H1 (cell line): ENCODE measurements around the gene TMEM222. TPM values are rescaled to one million over a fixed set of nuclear protein-coding genes. Genes with fewer than 3 reads are reported as not detected.

Experiments used
- CTCF ChIA-PET: fragments of 300-600 bp; sonication (Branson Sonifier 250); formaldehyde crosslinking; loops from one replicate; lab custom pipeline; 2021; ENCODE audit not compliant: partially characterized antibody; lab: Charles Lee
- POLR2A ChIA-PET: fragments of 300-600 bp; sonication (Branson Sonifier 250); formaldehyde crosslinking; loops from one replicate; lab custom pipeline; 2021; ENCODE audit warnings: inconsistent platforms; ENCODE audit not compliant: partially characterized antibody; lab: Charles Lee
- DNase-seq, 2 experiments: peaks; one replicate each; pipeline versions ENCODE4 v3.0.0 to v3.0.0-alpha.2; 2010 to 2022; ENCODE audit warnings: low spot score in 2 of 2, low read depth in 1 of 2, mixed read lengths in 1 of 2
- FAIRE-seq: peaks from 2 replicates; lab custom pipeline; 2011; peaks lifted over from hg19 to GRCh38; lab: Jason Lieb, UNC
- H2AFZ ChIP-seq: 2 replicates; pipeline ENCODE4 v1.8.1; 2012; ENCODE audit warnings: low read length, inconsistent platforms
- H2AK5ac ChIP-seq: 2 replicates; pipeline ENCODE4 v1.6.1; 2013; ENCODE audit warnings: low read depth, low read length
- H2BK120ac ChIP-seq: replicated peaks from 2 replicates; pipeline ENCODE3; 2013; ENCODE audit warnings: low read depth, low read length, inconsistent platforms
- H2BK12ac ChIP-seq: 2 replicates; pipeline ENCODE4 v1.6.1; 2013; ENCODE audit warnings: low read depth, low read length
- H2BK15ac ChIP-seq: 2 replicates; pipeline ENCODE4 v1.6.1; 2013; ENCODE audit warnings: low read length
- H2BK20ac ChIP-seq: 2 replicates; pipeline ENCODE4 v1.6.1; 2013; ENCODE audit warnings: low read length
- H2BK5ac ChIP-seq: 2 replicates; pipeline ENCODE4 v1.6.1; 2013; ENCODE audit warnings: low read depth, low read length
- H3K14ac ChIP-seq: 2 replicates; pipeline ENCODE4 v1.6.1; 2013; ENCODE audit warnings: inconsistent platforms; ENCODE audit not compliant: insufficient read length
- H3K18ac ChIP-seq: 2 replicates; pipeline ENCODE4 v1.6.1; 2013; ENCODE audit warnings: low read length; ENCODE audit errors: extremely low read depth
- H3K23ac ChIP-seq: 2 replicates; pipeline ENCODE4 v1.6.1; 2013; ENCODE audit warnings: inconsistent platforms; ENCODE audit not compliant: insufficient read length
- H3K23me2 ChIP-seq: 2 replicates; pipeline ENCODE4 v1.6.1; 2013; ENCODE audit warnings: low read depth, low read length
- H3K27ac ChIP-seq: 2 replicates; pipeline ENCODE4 v1.6.1; 2011; ENCODE audit warnings: low read depth, low read length, inconsistent platforms
- H3K27me3 ChIP-seq, 4 experiments: replicated peaks in 1 of 4; 1 replicate in 1 of 4; 2 replicates in 3 of 4; pipeline versions ENCODE4 v1.6.1 to v1.8.1; 2011 to 2013; ENCODE audit warnings: low read length in 3 of 4, mild to moderate bottlenecking in 3 of 4, inconsistent platforms in 2 of 4, mixed read lengths in 2 of 4, moderate library complexity in 1 of 4; ENCODE audit not compliant: control insufficient read depth in 3 of 4, insufficient read depth in 3 of 4; ENCODE audit errors: extremely low read depth in 1 of 4
- H3K36me3 ChIP-seq, 4 experiments: 2 replicates each; pipeline versions ENCODE4 v1.6.1 to v1.8.1; 2011 to 2013; ENCODE audit warnings: mild to moderate bottlenecking in 4 of 4, low read length in 3 of 4, moderate library complexity in 2 of 4, control low read depth in 1 of 4, inconsistent platforms in 1 of 4; ENCODE audit not compliant: insufficient read depth in 4 of 4, control insufficient read depth in 2 of 4
- H3K4ac ChIP-seq: replicated peaks from 2 replicates; pipeline ENCODE3; 2013; ENCODE audit warnings: low read length, low read depth, mixed read lengths, inconsistent platforms; ENCODE audit not compliant: insufficient read length
- H3K4me1 ChIP-seq, 4 experiments: replicated peaks in 1 of 4; 1 replicate in 1 of 4; 2 replicates in 3 of 4; pipeline versions ENCODE4 v1.6.1 to v1.8.1; 2011 to 2013; ENCODE audit warnings: low read length in 3 of 4, inconsistent platforms in 2 of 4, mixed read lengths in 1 of 4; ENCODE audit not compliant: insufficient read depth in 4 of 4, control insufficient read depth in 3 of 4
- H3K4me2 ChIP-seq, 2 experiments: 2 replicates each; pipeline versions ENCODE4 v1.6.1 to v1.8.1; 2011 to 2013; ENCODE audit warnings: low read depth in 2 of 2, low read length in 2 of 2, control low read depth in 1 of 2, inconsistent platforms in 1 of 2, mild to moderate bottlenecking in 1 of 2; ENCODE audit not compliant: insufficient read depth in 1 of 2
- H3K4me3 ChIP-seq, 4 experiments: fragments of 200-600, 300-600 bp in 1 of 4; sonication (generic), shearing (Covaris generic), sonication (Bioruptor Twin) in 1 of 4; 2 replicates each; pipeline versions ENCODE4 v1.5.1 to v1.8.1; 2011 to 2016; ENCODE audit warnings: low read length in 4 of 4, low read depth in 3 of 4, control low read depth in 2 of 4, inconsistent platforms in 2 of 4, mild to moderate bottlenecking in 2 of 4, mixed read lengths in 1 of 4, moderate library complexity in 1 of 4; ENCODE audit not compliant: insufficient read depth in 2 of 4; ENCODE audit errors: extremely low read depth in 1 of 4
- H3K56ac ChIP-seq: replicated peaks from 2 replicates; pipeline ENCODE3; 2013; ENCODE audit warnings: low read depth, mild to moderate bottlenecking, mixed read lengths, low read length, inconsistent platforms; ENCODE audit not compliant: insufficient read length
- H3K79me1 ChIP-seq: 2 replicates; pipeline ENCODE4 v1.6.1; 2013; ENCODE audit warnings: low read depth, low read length, control low read depth
- H3K79me2 ChIP-seq, 2 experiments: 2 replicates each; pipeline versions ENCODE4 v1.6.1 to v1.8.1; 2012 to 2013; ENCODE audit warnings: low read length in 2 of 2, mild to moderate bottlenecking in 2 of 2, inconsistent platforms in 1 of 2; ENCODE audit not compliant: insufficient read depth in 2 of 2, control insufficient read depth in 1 of 2
- H3K9ac ChIP-seq, 4 experiments: replicated peaks in 1 of 4; 1 replicate in 1 of 4; 2 replicates in 3 of 4; pipeline versions ENCODE4 v1.6.1 to v1.8.1; 2011 to 2013; ENCODE audit warnings: low read depth in 3 of 4, low read length in 3 of 4, control low read depth in 2 of 4, mild to moderate bottlenecking in 2 of 4, moderate library complexity in 2 of 4, inconsistent platforms in 1 of 4; ENCODE audit errors: extremely low read depth in 1 of 4
- H3K9me3 ChIP-seq, 2 experiments: 2 replicates each; pipeline versions ENCODE4 v1.6.1 to v1.8.1; 2012 to 2013; ENCODE audit warnings: mild to moderate bottlenecking in 2 of 2, moderate library complexity in 2 of 2, control low read depth in 1 of 2, inconsistent platforms in 1 of 2, low read depth in 1 of 2, low read length in 1 of 2, mixed read lengths in 1 of 2; ENCODE audit not compliant: insufficient read depth in 2 of 2
- H4K20me1 ChIP-seq, 2 experiments: replicated peaks in 1 of 2; 2 replicates each; pipeline versions ENCODE3 to v1.8.1; 2011 to 2013; ENCODE audit warnings: inconsistent platforms in 2 of 2, low read length in 2 of 2, mild to moderate bottlenecking in 1 of 2; ENCODE audit not compliant: insufficient read depth in 2 of 2, control insufficient read depth in 1 of 2
- H4K5ac ChIP-seq: 2 replicates; pipeline ENCODE4 v1.6.1; 2013; ENCODE audit warnings: low read length, low read depth, mixed read lengths, inconsistent platforms; ENCODE audit not compliant: insufficient read length
- H4K8ac ChIP-seq: 2 replicates; pipeline ENCODE4 v1.8.0; 2013; ENCODE audit warnings: mild to moderate bottlenecking, moderate library complexity, low read length, inconsistent platforms; ENCODE audit not compliant: insufficient read depth; ENCODE audit errors: extremely low read depth
- H4K91ac ChIP-seq: replicated peaks from 2 replicates; pipeline ENCODE3; 2013; ENCODE audit warnings: low read length, mixed read lengths, inconsistent platforms; ENCODE audit not compliant: insufficient read length
- CHD1 ChIP-seq: IDR thresholded peaks from 2 replicates; pipeline ENCODE4 v1.6.1; 2012; ENCODE audit warnings: low read depth, low read length, improper control_type of control experiment
- CREB1 ChIP-seq: IDR thresholded peaks from 2 replicates; pipeline ENCODE4 v1.6.1; 2012; ENCODE audit warnings: inconsistent platforms
- KDM5A ChIP-seq: fragments of 200-600 bp; IDR thresholded peaks from 2 replicates; pipeline ENCODE4 v1.7.1; 2012; ENCODE audit warnings: mild to moderate bottlenecking, low read length, inconsistent platforms, mixed read lengths
- WGBS, 2 experiments: shearing (Covaris generic) in 1 of 2; methylation state at CpG; one replicate each; pipeline versions ENCODE4 v1.1.6 to v1.1.7; 2013 to 2015; ENCODE audit warnings: low lambda C conversion rate in 2 of 2, mixed read lengths in 2 of 2, inconsistent platforms in 1 of 2, low coverage in 1 of 2, missing lambda C conversion rate in 1 of 2; ENCODE audit not compliant: insufficient replicate concordance in 2 of 2, insufficient coverage in 1 of 2, insufficient read length in 1 of 2; ENCODE audit errors: extremely low coverage in 1 of 2, missing lambda C conversion rate in 1 of 2; 5-methylcytosine and 5-hydroxymethylcytosine counted together
- polyA plus RNA-seq, 7 experiments: library from polyadenylated mRNA; depleted of rRNA in 3 of 7; stranded (reverse) in 5 of 7; unstranded in 2 of 7; fragments of >200 nt in 5 of 7; fragments of 200-250 nt in 2 of 7; gene quantifications; 1 replicate in 5 of 7; 2 replicates in 1 of 7; 4 replicates in 1 of 7; pipeline versions ENCODE4 v1.2.1 to v1.2.3, GENCODE V29; 2011 to 2013; ENCODE audit warnings: missing spikeins in 2 of 7, mixed read lengths in 2 of 7
- total RNA-seq: library from RNA; stranded (reverse); fragmentation: NEBNext Ultra II Directional; extraction: Animal tissue kit (Norgen Biotek cat#: 25700); gene quantifications from 2 replicates; pipeline ENCODE4 v1.2.1, GENCODE V29; 2021

The TMEM222 gene
- total and polyA plus RNA-seq, 2 of the 8 experiments (the other 6 are each of a cell fraction or from before 2014, with no cell fraction given), result 27.0 to 51.8 TPM

DNA sequence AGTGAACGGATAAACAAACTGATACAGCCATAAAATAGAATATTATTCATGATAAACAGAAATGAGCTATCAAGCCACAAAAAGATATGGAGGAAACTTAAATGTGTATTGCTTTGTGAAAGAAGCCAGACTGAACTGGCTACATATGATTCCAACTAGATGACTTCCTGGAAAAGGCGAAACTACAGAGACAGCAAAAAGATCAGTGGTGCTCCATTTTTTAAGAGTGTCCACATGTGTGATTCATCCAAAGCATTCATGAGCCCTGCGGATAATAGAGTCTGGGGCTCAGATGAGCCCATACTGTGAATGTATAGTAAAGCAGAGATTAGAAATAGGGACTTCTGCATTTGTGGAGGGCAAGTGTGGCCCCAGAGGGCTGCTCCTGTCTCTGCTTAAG lies 7.8 kb upstream of the TMEM222 start:
- CTCF ChIA-PET, result interaction anchor here (0.6 to 13.1 kb wide), 6 partner anchors 16 to 240 kb away, joined by 3 to 202 read pairs (median 4); partner anchors contain the start of gene FCN3
- H3K4me2 ChIP-seq, result no peak overlapping the region

More for the DNA sequence above, 7.8 kb upstream of the TMEM222 start:
- Histone ChIP-seq H4K20me1 (no peaks in the 10 kb centered on the region), H3K4me1 (0 out of 7 replicates have a peak, but pooled peaks cover 0 to 2% (median 0%) of the 10 kb centered on the region in 4 experiments), H4K8ac (no peak overlapping the region), H2BK20ac (no peak overlapping the region), H4K91ac (no peak overlapping the region), H2AFZ (no peak overlapping the region), H2BK5ac (no peak overlapping the region), H3K79me2 (no peaks in the 10 kb centered on the region), H3K4me3 (no peak overlapping the region), H2BK120ac (no peak overlapping the region), H4K5ac (no peak overlapping the region), H3K9me3 (no peaks in the 10 kb centered on the region), H3K56ac (no peak overlapping the region), H3K23ac (no peak overlapping the region), H3K4ac (no peak overlapping the region), H3K27me3 (peaks cover 0 to 3% (median 0%) of the 10 kb centered on the region in 4 experiments; a peak in 1 of 7 replicates), H3K14ac (no peak overlapping the region), H3K18ac (no peak overlapping the region), H2AK5ac (no peak overlapping the region), H2BK12ac (no peak overlapping the region), H3K27ac (no peak overlapping the region), H2BK15ac (no peak overlapping the region), H3K36me3 (no peaks in the 10 kb centered on the region), H3K9ac (no peak overlapping the region), H3K79me1 (no peaks in the 10 kb centered on the region), H3K23me2 (no peaks in the 10 kb centered on the region)
- DNase-seq (no peak), FAIRE-seq (no peak)
- 96% methylated on average over 3 of the region's 3 CpGs; no CpG with 5 or more reads in 1 of the 2 experiments for WGBS, 2 experiments
- TF ChIP-seq CREB1 (no peak), KDM5A (no peak), CHD1 (no peak)
- POLR2A ChIA-PET, result interaction anchor here (1.5 kb wide), 1 partner anchor 9 kb away, joined by 6 read pairs; no protein-coding TSS in a partner anchor
